ENCODE data around the gene ARHGEF28.

GRCh38 chr5:73801686-73802085, 175.7 kb downstream of the ARHGEF28 start:
- TF ChIP-seq CTCF (IDR thresholded peaks at IDR 0.05; ENCODE audit: insufficient read depth, low read depth, low read length) (no peak), EZH2 (IDR thresholded peaks at IDR 0.05; ENCODE audit: insufficient read depth, low read length) (no peak)
